Neural crest cell (in vitro differentiated cells): ENCODE measurements around the gene SERTAD4. TPM values are rescaled to one million over a fixed set of nuclear protein-coding genes. Genes with fewer than 3 reads are reported as not detected.

Experiments used
- DNase-seq: peaks from one replicate; pipeline ENCODE4 v3.0.0; 2021; ENCODE audit warnings: low read depth, mixed read lengths, low spot score
- H3K27ac Mint-ChIP-seq: one replicate; pipeline ENCODE4 v1.8.0; 2021; ENCODE audit warnings: mild to moderate bottlenecking, mixed read lengths; ENCODE audit not compliant: unreplicated experiment
- H3K27me3 Mint-ChIP-seq: 2 replicates; pipeline ENCODE4 v1.8.0; 2021; ENCODE audit warnings: low read depth, mild to moderate bottlenecking, mixed read lengths
- H3K36me3 Mint-ChIP-seq: 2 replicates; pipeline ENCODE4 v1.8.0; 2021; ENCODE audit warnings: low read depth, mild to moderate bottlenecking, mixed read lengths
- H3K4me1 Mint-ChIP-seq: 2 replicates; pipeline ENCODE4 v1.8.0; 2021; ENCODE audit warnings: mixed read lengths
- H3K4me3 Mint-ChIP-seq: one replicate; pipeline ENCODE4 v1.8.0; 2021; ENCODE audit warnings: mild to moderate bottlenecking, mixed read lengths
- H3K9me3 Mint-ChIP-seq: 2 replicates; pipeline ENCODE4 v1.8.0; 2021; ENCODE audit warnings: mixed read lengths
- total RNA-seq: library from RNA; stranded (reverse); gene quantifications from 2 replicates; pipeline ENCODE4 v1.2.1, GENCODE V29; 2021
- TF ChIP-seq, protein P1 (sequence below): fragments of 200-600 bp; sonication (generic); conservative IDR thresholded peaks from 2 replicates; pipeline ENCODE4 v1.5.0; 2021; ENCODE audit warnings: antibody characterized with exemption, mild to moderate bottlenecking

The SERTAD4 gene
- total RNA-seq, 1 donor from 2014 or later: 1.5 TPM

GRCh38 chr1:210228158-210228557, 4.4 kb upstream of the SERTAD4 start:
- H3K9me3 Mint-ChIP-seq: no peaks in the 10 kb centered on the region
- peaks cover 6% of the 10 kb centered on the region for H3K4me1 Mint-ChIP-seq
- no peak for DNase-seq
- H3K4me3 Mint-ChIP-seq: no peak overlapping the region
- H3K27ac Mint-ChIP-seq: no peak overlapping the region
- H3K36me3 Mint-ChIP-seq: no peaks in the 10 kb centered on the region
- TF ChIP-seq, protein P1, sequence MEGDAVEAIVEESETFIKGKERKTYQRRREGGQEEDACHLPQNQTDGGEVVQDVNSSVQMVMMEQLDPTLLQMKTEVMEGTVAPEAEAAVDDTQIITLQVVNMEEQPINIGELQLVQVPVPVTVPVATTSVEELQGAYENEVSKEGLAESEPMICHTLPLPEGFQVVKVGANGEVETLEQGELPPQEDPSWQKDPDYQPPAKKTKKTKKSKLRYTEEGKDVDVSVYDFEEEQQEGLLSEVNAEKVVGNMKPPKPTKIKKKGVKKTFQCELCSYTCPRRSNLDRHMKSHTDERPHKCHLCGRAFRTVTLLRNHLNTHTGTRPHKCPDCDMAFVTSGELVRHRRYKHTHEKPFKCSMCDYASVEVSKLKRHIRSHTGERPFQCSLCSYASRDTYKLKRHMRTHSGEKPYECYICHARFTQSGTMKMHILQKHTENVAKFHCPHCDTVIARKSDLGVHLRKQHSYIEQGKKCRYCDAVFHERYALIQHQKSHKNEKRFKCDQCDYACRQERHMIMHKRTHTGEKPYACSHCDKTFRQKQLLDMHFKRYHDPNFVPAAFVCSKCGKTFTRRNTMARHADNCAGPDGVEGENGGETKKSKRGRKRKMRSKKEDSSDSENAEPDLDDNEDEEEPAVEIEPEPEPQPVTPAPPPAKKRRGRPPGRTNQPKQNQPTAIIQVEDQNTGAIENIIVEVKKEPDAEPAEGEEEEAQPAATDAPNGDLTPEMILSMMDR: no peak
- H3K27me3 Mint-ChIP-seq: peaks cover 32% of the 10 kb centered on the region

DNA sequence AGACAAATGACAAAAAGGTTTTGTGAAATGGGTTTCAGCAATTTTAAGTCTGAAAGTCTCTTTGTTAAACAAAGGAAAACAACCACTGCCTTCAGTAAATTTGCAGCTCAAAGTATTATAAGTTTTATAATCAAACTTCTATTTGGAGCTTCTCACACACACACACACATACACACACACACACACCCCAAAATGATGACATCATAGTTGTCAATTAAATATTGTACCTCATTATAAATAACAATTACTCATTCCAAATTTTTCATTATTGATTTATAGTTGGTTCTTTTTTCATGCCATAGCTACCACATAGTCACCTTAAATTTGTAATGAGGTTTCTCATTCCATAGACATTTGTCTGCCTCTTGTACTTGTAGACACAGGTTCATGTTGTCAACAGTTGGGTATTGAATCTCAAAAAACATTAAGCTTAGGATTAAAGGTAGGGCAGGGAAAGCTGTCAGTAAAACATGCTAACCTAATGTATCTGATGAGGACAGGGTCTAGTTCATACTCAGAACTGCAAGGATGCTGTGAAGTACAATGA, 2.4 kb upstream of the SERTAD4 start:
- no peak overlapping the region for H3K27ac Mint-ChIP-seq
- H3K9me3 Mint-ChIP-seq: no peaks in the 10 kb centered on the region
- peak overlapping the region; percentile 56 for H3K4me3 Mint-ChIP-seq
- H3K36me3 Mint-ChIP-seq: no peaks in the 10 kb centered on the region
- no peak for DNase-seq
- TF ChIP-seq, protein P1: no peak
- peaks cover 44% of the 10 kb centered on the region for H3K27me3 Mint-ChIP-seq
- H3K4me1 Mint-ChIP-seq: peaks cover 12% of the 10 kb centered on the region

GRCh38 chr1:210231846-210232510, 618 bp upstream of the SERTAD4 start:
- Mint-ChIP-seq H3K4me1 (peaks cover 19% of the 10 kb centered on the region), H3K36me3 (no peaks in the 10 kb centered on the region), H3K27me3 (peaks cover 58% of the 10 kb centered on the region), H3K27ac (no peak overlapping the region), H3K4me3 (peak overlapping the region; percentile 83), H3K9me3 (no peaks in the 10 kb centered on the region)
- TF ChIP-seq, protein P1: no peak
- DNase-seq: no peak

GRCh38 chr1:210233216-210233494, 559 bp downstream of the SERTAD4 start:
- peak overlapping the region; percentile 74 for H3K4me3 Mint-ChIP-seq
- peaks cover 64% of the 10 kb centered on the region for H3K27me3 Mint-ChIP-seq
- no peaks in the 10 kb centered on the region for H3K9me3 Mint-ChIP-seq
- no peak overlapping the region for H3K27ac Mint-ChIP-seq
- TF ChIP-seq, protein P1: no peak
- no peak for DNase-seq
- no peaks in the 10 kb centered on the region for H3K36me3 Mint-ChIP-seq
- peaks cover 31% of the 10 kb centered on the region for H3K4me1 Mint-ChIP-seq

GRCh38 chr1:210233495-210234328, 1.1 kb downstream of the SERTAD4 start:
- peak overlapping the region; percentile 74 for H3K4me3 Mint-ChIP-seq
- H3K9me3 Mint-ChIP-seq: no peaks in the 10 kb centered on the region
- TF ChIP-seq, protein P1: no peak
- peak; percentile 31 for DNase-seq
- peaks cover 64% of the 10 kb centered on the region for H3K27me3 Mint-ChIP-seq
- H3K4me1 Mint-ChIP-seq: peaks cover 33% of the 10 kb centered on the region
- no peaks in the 10 kb centered on the region for H3K36me3 Mint-ChIP-seq
- H3K27ac Mint-ChIP-seq: no peak overlapping the region
